Cardiac fibroblast (primary cell): ENCODE data around the gene ABCC2.

Experiments used
- DNase-seq, 2 donors: peaks; one replicate each; pipeline versions ENCODE4 v3.0.0 to v3.0.0-alpha.2; 2010; ENCODE audit warnings: low read depth in 2 of 2
- H3K4me3 ChIP-seq, 2 donors: replicated peaks in 1 of 2; 1 replicate in 1 of 2; 2 replicates in 1 of 2; pipeline ENCODE4 v1.5.1; 2011; ENCODE audit warnings: low read depth in 2 of 2, low read length in 2 of 2, mild to moderate bottlenecking in 2 of 2, moderate library complexity in 1 of 2
- CTCF ChIP-seq: IDR thresholded peaks from one replicate; pipeline ENCODE4 v1.5.1; 2011; ENCODE audit warnings: low read depth, mild to moderate bottlenecking, low read length, inconsistent platforms

ABCC2 gene

GRCh38 chr10:99793819-99794218, 11.4 kb downstream of the ABCC2 start:
- no peak for TF ChIP-seq CTCF
- H3K4me3 ChIP-seq, result no peak overlapping the region
- DNase-seq, result no peak

DNA sequence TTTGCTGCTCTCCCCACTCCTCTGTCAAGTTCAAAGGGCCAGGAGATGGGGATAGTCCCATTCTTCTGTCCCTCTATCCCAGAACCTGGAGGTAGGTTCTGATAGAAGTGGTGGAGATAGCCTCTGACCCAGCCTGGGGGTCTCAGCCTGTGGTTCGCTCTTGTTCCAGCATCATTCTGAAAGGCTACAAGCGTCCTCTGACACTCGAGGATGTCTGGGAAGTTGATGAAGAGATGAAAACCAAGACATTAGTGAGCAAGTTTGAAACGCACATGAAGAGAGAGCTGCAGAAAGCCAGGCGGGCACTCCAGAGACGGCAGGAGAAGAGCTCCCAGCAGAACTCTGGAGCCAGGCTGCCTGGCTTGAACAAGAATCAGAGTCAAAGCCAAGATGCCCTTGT, 14.5 kb downstream of the ABCC2 start:
- TF ChIP-seq CTCF, result no peak
- no peak for DNase-seq
- no peak overlapping the region for H3K4me3 ChIP-seq

DNA sequence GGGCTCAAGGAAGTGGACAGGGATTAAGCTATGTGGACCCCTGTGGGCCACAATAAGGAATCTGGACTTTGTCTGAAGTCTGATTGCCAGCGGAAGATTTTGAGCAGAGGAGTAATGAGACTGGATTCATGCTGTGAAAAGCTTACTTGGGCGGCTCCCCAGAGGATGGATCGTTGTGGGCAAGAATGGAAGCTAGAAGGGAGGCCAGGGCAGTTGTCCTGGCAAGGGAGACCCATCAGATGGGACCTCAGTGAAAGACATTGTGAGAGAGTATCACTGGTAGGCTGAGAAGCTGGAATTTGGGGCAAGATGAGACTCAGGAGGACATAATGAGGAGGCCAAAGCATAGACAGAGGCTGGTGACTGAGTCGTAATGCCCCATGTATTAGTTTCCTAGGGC, 15.6 kb downstream of the ABCC2 start:
- TF ChIP-seq CTCF, result no peak
- DNase-seq, result no peak
- no peak overlapping the region for H3K4me3 ChIP-seq

DNA sequence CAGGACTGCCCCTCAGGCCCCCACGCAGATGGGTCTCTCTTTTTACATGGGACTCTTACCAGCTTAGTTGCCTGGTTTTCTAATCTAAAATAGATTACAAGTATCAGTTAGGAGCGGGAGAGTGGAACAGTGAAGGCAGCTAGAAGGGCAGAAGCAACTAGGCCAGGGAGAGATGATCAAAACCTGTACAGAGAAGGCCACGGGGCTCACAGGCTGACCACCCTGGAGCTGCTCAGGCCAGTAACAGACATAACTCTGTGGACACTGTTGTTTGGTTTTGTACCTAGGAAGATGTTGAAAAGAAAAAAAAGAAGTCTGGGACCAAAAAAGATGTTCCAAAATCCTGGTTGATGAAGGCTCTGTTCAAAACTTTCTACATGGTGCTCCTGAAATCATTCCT, 16.5 kb downstream of the ABCC2 start:
- no peak for TF ChIP-seq CTCF
- no peak overlapping the region for H3K4me3 ChIP-seq
- no peak for DNase-seq

- no peak overlapping the region for H3K4me3 ChIP-seq
- no peak for TF ChIP-seq CTCF
Measured at GRCh38 chr10:99799613-99800012, 17.2 kb downstream of the ABCC2 start.

GRCh38 chr10:99804471-99804870, 22.0 kb downstream of the ABCC2 start:
- no peak for DNase-seq
- H3K4me3 ChIP-seq, result no peak overlapping the region
- no peak for TF ChIP-seq CTCF

More at GRCh38 chr10:99799613-99800012, 17.2 kb downstream of the ABCC2 start:
- DNase-seq, result no peak

GRCh38 chr10:99805190-99805589, 22.8 kb downstream of the ABCC2 start:
- H3K4me3 ChIP-seq, result no peak overlapping the region
- no peak for DNase-seq
- no peak for TF ChIP-seq CTCF
